ENCODE results near the gene MACIR. TPM values are rescaled to one million over a fixed set of nuclear protein-coding genes. Genes with fewer than 3 reads are reported as not detected.

Gene MACIR
- total and polyA plus RNA-seq, 9 of the 15 experiments (the other 6 are each of a cell fraction or from before 2014, with no cell fraction given): 1.4 to 11.6 (median 9.4) TPM

- TF ChIP-seq AFF4 (CRISPR knock-in tag; IDR thresholded peaks at IDR 0.05): no peak
- no peak for TF ChIP-seq PHTF2 (CRISPR knock-in tag; IDR thresholded peaks at IDR 0.05)
- TF ChIP-seq GATAD2B (IDR thresholded peaks at IDR 0.05; ENCODE audit: borderline replicate concordance): no peak
These were observed 20.8 kb upstream of the MACIR start (continued) for GRCh38 chr5:103237778-103238177.

- FAIRE-seq (peak; percentile 37), ATAC-seq (no peak), DNase-seq (ENCODE audit: extremely low read depth in 1 of 4, low spot score in 3 of 4) (no peak)
- no peaks in the 10 kb centered on the region for H3K36me3 ChIP-seq (ENCODE audit: control insufficient read depth, insufficient read depth, low read length)
- no peaks in the 10 kb centered on the region for H3K4me1 ChIP-seq (replicated peaks in 1 of 2; ENCODE audit: control insufficient read depth in 2 of 2, insufficient read depth in 2 of 2, low read length in 2 of 2)
- no peaks in the 10 kb centered on the region for H4K20me1 ChIP-seq (replicated peaks; ENCODE audit: control insufficient read depth, insufficient read depth, low read length)
- H3K79me2 ChIP-seq (ENCODE audit: control insufficient read depth, insufficient read depth, low read length): no peaks in the 10 kb centered on the region
- BruUV-seq (replicated peaks): no TSS peak
- in situ Hi-C loops (cut with MboI) (no loop called here), intact Hi-C loops (cut with micrococcal nuclease) (no loop called here)
- no peak overlapping the region for H2AFZ ChIP-seq (ENCODE audit: low read depth, low read length)
- H3K9me3 ChIP-seq (replicated peaks; ENCODE audit: control insufficient read depth, insufficient read depth, low read depth, low read length): no peaks in the 10 kb centered on the region
- TF ChIP-seq MEF2D (tag; conservative IDR thresholded peaks at IDR 0.05; ENCODE audit: low read depth) (no peak), NONO (IDR thresholded peaks at IDR 0.05; ENCODE audit: low read depth in 2 of 2, low read length in 1 of 2) (no peak), FOXM1 (IDR thresholded peaks at IDR 0.05; ENCODE audit: low read depth) (no peak), FOXM1 (CRISPR knock-in tag; IDR thresholded peaks at IDR 0.05; ENCODE audit: low read depth) (no peak), KDM1A (IDR thresholded peaks at IDR 0.05) (peak; percentile 64 to 70; a peak in 3 of 4 replicates), COPS2 (conservative IDR thresholded peaks at IDR 0.05) (no peak), XRCC3 (IDR thresholded peaks at IDR 0.05) (no peak), NUFIP1 (IDR thresholded peaks at IDR 0.05; ENCODE audit: partially characterized antibody) (no peak), ZFP36 (IDR thresholded peaks at IDR 0.05; ENCODE audit: low read depth, low read length, partially characterized antibody) (no peak), RCOR1 (IDR thresholded peaks at IDR 0.05; ENCODE audit: borderline replicate concordance in 1 of 2, low read depth in 2 of 2, low read length in 2 of 2) (0 out of 4 replicates have a peak, but pooled peaks of 1 of the 2 experiments have one; percentile 24)
- WGBS (ENCODE audit: insufficient coverage, low coverage, missing lambda C conversion rate): 4% methylated on average over 2 of the region's 2 CpGs
- H3K9me1 ChIP-seq (ENCODE audit: control insufficient read depth, insufficient read depth, low read length): no peaks in the 10 kb centered on the region
- H3K27me3 ChIP-seq (ENCODE audit: control insufficient read depth in 2 of 2, insufficient read depth in 2 of 2, low read length in 2 of 2): peaks cover 0 to 6% of the 10 kb centered on the region in 2 experiments; a peak in 2 of 5 replicates
- H3K4me2 ChIP-seq (ENCODE audit: insufficient read depth, low read length): no peak overlapping the region
- CTCF ChIA-PET (ENCODE audit: low intra/inter-chr PET ratio): no interaction called here
- no peak overlapping the region for H3K9ac ChIP-seq (ENCODE audit: insufficient read depth in 1 of 2, low read depth in 2 of 2, low read length in 2 of 2)
- POLR2A ChIA-PET: no interaction called here
- H3K4me3 ChIP-seq: no peak overlapping the region
- no peak overlapping the region for H3K27ac ChIP-seq (ENCODE audit: extremely low read depth, low read depth, low read length)
These were observed 14.9 kb upstream of the MACIR start for GRCh38 chr5:103243665-103244064.
